ENCODE results near the gene ZFHX3. TPM values are rescaled to one million over a fixed set of nuclear protein-coding genes. Genes with fewer than 3 reads are reported as not detected.

ZFHX3 gene
- total and polyA plus RNA-seq, 9 donors: 3.4 to 17.6 (median 11.9) TPM

DNA sequence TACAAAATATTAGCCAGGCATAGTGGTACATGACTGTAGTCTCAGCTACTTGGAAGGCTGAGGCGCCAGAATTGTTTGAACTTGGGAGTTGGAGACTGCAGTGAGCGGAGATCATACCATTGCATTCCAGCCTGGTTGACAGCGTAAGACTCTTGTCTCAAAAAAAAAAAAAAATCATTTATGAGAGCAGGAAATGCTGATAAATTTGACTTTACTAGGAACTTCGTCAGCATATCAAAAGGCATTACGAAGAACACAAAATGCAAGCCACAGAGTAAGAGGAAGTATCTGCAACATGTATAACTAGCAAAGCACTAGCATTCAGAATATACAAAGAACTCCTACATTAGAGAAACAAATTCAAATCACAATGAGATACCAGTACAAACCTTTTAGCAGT is 279.3 kb downstream of the ZFHX3 start:
- Histone ChIP-seq H3K9me3 (no peaks in the 10 kb centered on the region), H3K36me3 (no peaks in the 10 kb centered on the region), H3K4me1 (ENCODE audit: insufficient read depth) (no peaks in the 10 kb centered on the region), H3K27me3 (no peaks in the 10 kb centered on the region), H3K27ac (no peak overlapping the region), H3K4me3 (no peak overlapping the region)
- TF ChIP-seq EP300 (IDR thresholded peaks at IDR 0.05): no peak
- no peak for TF ChIP-seq POLR2A (IDR thresholded peaks at IDR 0.05)
- no peak for TF ChIP-seq CTCF (IDR thresholded peaks at IDR 0.05)
- intact Hi-C loops (cut with DNase I): no loop called here
- 81 to 87% (median 82%) methylated on average over 5 of the region's 5 CpGs for WGBS, 3 donors
- no peak for DNase-seq

- H3K9me3 ChIP-seq: no peaks in the 10 kb centered on the region
- no peaks in the 10 kb centered on the region for H3K36me3 ChIP-seq
- TF ChIP-seq CTCF (IDR thresholded peaks at IDR 0.05) (no peak), POLR2A (IDR thresholded peaks at IDR 0.05) (no peak), EP300 (IDR thresholded peaks at IDR 0.05) (no peak)
- intact Hi-C loops (cut with DNase I): no loop called here
- no peak overlapping the region for H3K27ac ChIP-seq
- no peaks in the 10 kb centered on the region for H3K4me1 ChIP-seq (ENCODE audit: insufficient read depth)
- no peak overlapping the region for H3K4me3 ChIP-seq
- WGBS, 3 donors: 73 to 83% (median 82%) methylated on average over 2 of the region's 2 CpGs
- DNase-seq: no peak
- H3K27me3 ChIP-seq: no peaks in the 10 kb centered on the region
Measured at GRCh38 chr16:72766506-72766905, 281.4 kb downstream of the ZFHX3 start.

- Histone ChIP-seq H3K9me3 (no peaks in the 10 kb centered on the region), H3K4me3 (no peak overlapping the region), H3K27me3 (no peaks in the 10 kb centered on the region), H3K4me1 (ENCODE audit: insufficient read depth) (no peaks in the 10 kb centered on the region), H3K27ac (no peak overlapping the region), H3K36me3 (no peaks in the 10 kb centered on the region)
- TF ChIP-seq EP300 (IDR thresholded peaks at IDR 0.05): no peak
- TF ChIP-seq CTCF (IDR thresholded peaks at IDR 0.05): no peak
- no peak for TF ChIP-seq POLR2A (IDR thresholded peaks at IDR 0.05)
- 34 to 45% (median 39%) methylated on average over 8 of the region's 8 CpGs for WGBS, 3 donors
- intact Hi-C loops (cut with DNase I): no loop called here
- no peak for DNase-seq
Measured at GRCh38 chr16:72764015-72764654, 283.8 kb downstream of the ZFHX3 start.

- Histone ChIP-seq H3K27me3 (no peaks in the 10 kb centered on the region), H3K36me3 (no peaks in the 10 kb centered on the region), H3K27ac (no peak overlapping the region), H3K4me3 (no peak overlapping the region), H3K4me1 (ENCODE audit: insufficient read depth) (no peaks in the 10 kb centered on the region), H3K9me3 (no peaks in the 10 kb centered on the region)
- DNase-seq: no peak
- intact Hi-C loops (cut with DNase I): no loop called here
- no peak for TF ChIP-seq CTCF (IDR thresholded peaks at IDR 0.05)
- TF ChIP-seq EP300 (IDR thresholded peaks at IDR 0.05): no peak
- no peak for TF ChIP-seq POLR2A (IDR thresholded peaks at IDR 0.05)
Measured at GRCh38 chr16:72760581-72760980, 287.3 kb downstream of the ZFHX3 start.

All from ovary (tissue), 9 donors.